OCI-LY1 (cell line): Measurements from ENCODE around the gene ARHGAP25.

Source experiments
- H2AFZ ChIP-seq: fragments of 200-600 bp; sonication (generic), shearing (Covaris generic); 2 replicates; pipeline ENCODE4 v1.6.0; 2014; ENCODE audit warnings: antibody characterized with exemption, mild to moderate bottlenecking, low read length
- H3F3A ChIP-seq: fragments of 200-600 bp; sonication (generic), shearing (Covaris generic); 2 replicates; pipeline ENCODE4 v1.6.0; 2014; ENCODE audit warnings: mild to moderate bottlenecking, antibody characterized with exemption, low read length, moderate library complexity; ENCODE audit not compliant: insufficient read depth
- H3K27ac ChIP-seq: fragments of 200-600 bp; sonication (generic); 2 replicates; pipeline ENCODE4 v1.5.1; 2014; ENCODE audit warnings: low read length, mixed run types, mild to moderate bottlenecking, low read depth; ENCODE audit not compliant: poor library complexity, severe bottlenecking
- H3K27me3 ChIP-seq: fragments of 200-600 bp; sonication (generic); 2 replicates; pipeline ENCODE4 v1.6.0; 2014; ENCODE audit warnings: antibody characterized with exemption, mild to moderate bottlenecking, low read length, moderate library complexity; ENCODE audit not compliant: insufficient read depth
- H3K36me3 ChIP-seq: fragments of 200-600 bp; sonication (generic); 2 replicates; pipeline ENCODE4 v1.6.1; 2014; ENCODE audit warnings: mild to moderate bottlenecking, antibody characterized with exemption, low read length, moderate library complexity, mixed read lengths; ENCODE audit not compliant: insufficient read depth
- H3K4me1 ChIP-seq: fragments of 200-600 bp; sonication (generic); 2 replicates; pipeline ENCODE4 v1.5.1; 2014; ENCODE audit warnings: mild to moderate bottlenecking, low read length, moderate library complexity; ENCODE audit not compliant: insufficient read depth, severe bottlenecking
- H3K4me2 ChIP-seq: fragments of 200-600 bp; sonication (generic), shearing (Covaris generic); 2 replicates; pipeline ENCODE4 v1.6.1; 2014; ENCODE audit warnings: low read length
- H3K4me3 ChIP-seq: fragments of 200-600 bp; sonication (generic); 2 replicates; pipeline ENCODE4 v1.5.1; 2014; ENCODE audit warnings: low read length, low read depth, mild to moderate bottlenecking, mixed read lengths; ENCODE audit not compliant: poor library complexity, severe bottlenecking
- H3K79me2 ChIP-seq: fragments of 200-600 bp; shearing (Covaris generic); 2 replicates; pipeline ENCODE4 v1.6.1; 2016; ENCODE audit warnings: mixed run types, low read length, mixed read lengths; ENCODE audit not compliant: insufficient read depth
- H3K9ac ChIP-seq: fragments of 200-600 bp; sonication (generic), shearing (Covaris generic); 2 replicates; pipeline ENCODE4 v1.6.1; 2014; ENCODE audit warnings: mild to moderate bottlenecking, low read length, mixed read lengths
- H3K9me2 ChIP-seq: fragments of 200-600 bp; sonication (generic), shearing (Covaris generic); 2 replicates; pipeline ENCODE4 v1.6.1; 2014; ENCODE audit warnings: low read depth, mild to moderate bottlenecking, low read length, mixed read lengths
- H3K9me3 ChIP-seq: fragments of 200-600 bp; shearing (Covaris generic); 2 replicates; pipeline ENCODE4 v1.6.1; 2014; ENCODE audit warnings: low read length, mixed read lengths
- H4K20me1 ChIP-seq: fragments of 200-600 bp; sonication (generic), shearing (Covaris generic); 2 replicates; pipeline ENCODE4 v1.6.0; 2016; ENCODE audit warnings: mild to moderate bottlenecking, low read length; ENCODE audit not compliant: insufficient read depth
- EZH2 ChIP-seq: fragments of 200-600 bp; sonication (generic), shearing (Covaris generic); IDR thresholded peaks from 2 replicates; pipeline ENCODE4 v1.8.0; 2017; ENCODE audit warnings: borderline replicate concordance, mixed run types, mild to moderate bottlenecking, antibody characterized with exemption, low read length, moderate library complexity, mixed read lengths
- TF ChIP-seq, protein P1 (sequence below): fragments of 200-600 bp; sonication (generic), shearing (Covaris generic); IDR thresholded peaks from 2 replicates; pipeline ENCODE4 v1.5.1; 2017; ENCODE audit warnings: mild to moderate bottlenecking, antibody characterized with exemption, low read length, moderate library complexity, mixed read lengths

Gene ARHGAP25

DNA sequence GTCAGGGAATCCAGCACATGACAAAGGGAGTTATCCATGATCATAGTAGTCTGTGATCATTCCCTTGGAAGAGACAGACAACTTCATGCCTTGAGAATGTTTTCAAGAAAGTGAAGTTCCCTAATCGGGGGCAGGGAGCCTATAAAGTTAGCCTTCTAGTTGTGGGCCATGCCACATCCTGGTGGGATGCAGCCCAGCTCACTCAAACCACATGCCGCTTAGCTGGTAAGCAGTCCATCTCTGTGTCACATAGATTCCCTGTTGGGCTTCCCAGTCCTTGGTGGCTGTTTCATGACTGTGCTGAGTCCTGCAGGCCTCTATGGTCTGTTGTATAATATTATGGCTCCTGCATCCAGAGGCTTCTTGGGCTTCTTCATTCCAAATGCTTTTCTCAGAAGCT lies 11.4 kb upstream of the ARHGAP25 start:
- Histone ChIP-seq H3K27me3 (no peaks in the 10 kb centered on the region), H3K4me1 (peaks cover 56% of the 10 kb centered on the region), H3K4me3 (no peak overlapping the region), H4K20me1 (no peaks in the 10 kb centered on the region), H3K4me2 (no peak overlapping the region), H3K79me2 (no peaks in the 10 kb centered on the region), H3K36me3 (no peaks in the 10 kb centered on the region), H3F3A (no peaks in the 10 kb centered on the region), H3K9me3 (no peaks in the 10 kb centered on the region), H3K9me2 (no peaks in the 10 kb centered on the region), H2AFZ (no peak overlapping the region), H3K9ac (no peak overlapping the region), H3K27ac (peak overlapping the region; percentile 14)
- TF ChIP-seq, protein P1, sequence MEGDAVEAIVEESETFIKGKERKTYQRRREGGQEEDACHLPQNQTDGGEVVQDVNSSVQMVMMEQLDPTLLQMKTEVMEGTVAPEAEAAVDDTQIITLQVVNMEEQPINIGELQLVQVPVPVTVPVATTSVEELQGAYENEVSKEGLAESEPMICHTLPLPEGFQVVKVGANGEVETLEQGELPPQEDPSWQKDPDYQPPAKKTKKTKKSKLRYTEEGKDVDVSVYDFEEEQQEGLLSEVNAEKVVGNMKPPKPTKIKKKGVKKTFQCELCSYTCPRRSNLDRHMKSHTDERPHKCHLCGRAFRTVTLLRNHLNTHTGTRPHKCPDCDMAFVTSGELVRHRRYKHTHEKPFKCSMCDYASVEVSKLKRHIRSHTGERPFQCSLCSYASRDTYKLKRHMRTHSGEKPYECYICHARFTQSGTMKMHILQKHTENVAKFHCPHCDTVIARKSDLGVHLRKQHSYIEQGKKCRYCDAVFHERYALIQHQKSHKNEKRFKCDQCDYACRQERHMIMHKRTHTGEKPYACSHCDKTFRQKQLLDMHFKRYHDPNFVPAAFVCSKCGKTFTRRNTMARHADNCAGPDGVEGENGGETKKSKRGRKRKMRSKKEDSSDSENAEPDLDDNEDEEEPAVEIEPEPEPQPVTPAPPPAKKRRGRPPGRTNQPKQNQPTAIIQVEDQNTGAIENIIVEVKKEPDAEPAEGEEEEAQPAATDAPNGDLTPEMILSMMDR: no peak
- TF ChIP-seq EZH2: no peak

DNA sequence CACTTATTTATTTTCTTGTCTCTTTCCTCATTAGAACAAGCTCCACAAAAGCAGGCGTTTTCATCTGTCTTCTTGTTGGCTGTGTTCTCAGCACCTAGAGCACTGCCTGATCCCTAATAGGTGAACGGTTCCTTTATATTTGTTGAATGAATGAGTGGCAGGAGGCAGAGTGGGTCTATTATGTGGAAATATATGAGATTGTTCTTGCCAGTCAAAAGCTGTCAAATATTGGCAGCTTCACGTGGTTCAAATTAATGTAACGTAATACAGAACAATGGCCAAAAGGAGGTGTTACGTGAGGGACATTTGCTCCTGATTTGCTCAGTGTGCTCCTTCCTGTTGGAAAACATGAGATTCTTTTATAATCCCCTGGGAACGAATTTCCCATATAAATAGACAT lies 8.5 kb upstream of the ARHGAP25 start:
- Histone ChIP-seq H3K4me1 (peaks cover 56% of the 10 kb centered on the region), H2AFZ (no peak overlapping the region), H4K20me1 (no peaks in the 10 kb centered on the region), H3K9ac (peak overlapping the region; percentile 54), H3F3A (no peaks in the 10 kb centered on the region), H3K4me3 (no peak overlapping the region), H3K9me3 (no peaks in the 10 kb centered on the region), H3K36me3 (no peaks in the 10 kb centered on the region), H3K4me2 (peak overlapping the region; percentile 61; the same call in 1 of the 2 replicates), H3K27me3 (no peaks in the 10 kb centered on the region), H3K79me2 (no peaks in the 10 kb centered on the region), H3K9me2 (no peaks in the 10 kb centered on the region), H3K27ac (peak overlapping the region; percentile 89)
- TF ChIP-seq, protein P1: no peak
- no peak for TF ChIP-seq EZH2

DNA sequence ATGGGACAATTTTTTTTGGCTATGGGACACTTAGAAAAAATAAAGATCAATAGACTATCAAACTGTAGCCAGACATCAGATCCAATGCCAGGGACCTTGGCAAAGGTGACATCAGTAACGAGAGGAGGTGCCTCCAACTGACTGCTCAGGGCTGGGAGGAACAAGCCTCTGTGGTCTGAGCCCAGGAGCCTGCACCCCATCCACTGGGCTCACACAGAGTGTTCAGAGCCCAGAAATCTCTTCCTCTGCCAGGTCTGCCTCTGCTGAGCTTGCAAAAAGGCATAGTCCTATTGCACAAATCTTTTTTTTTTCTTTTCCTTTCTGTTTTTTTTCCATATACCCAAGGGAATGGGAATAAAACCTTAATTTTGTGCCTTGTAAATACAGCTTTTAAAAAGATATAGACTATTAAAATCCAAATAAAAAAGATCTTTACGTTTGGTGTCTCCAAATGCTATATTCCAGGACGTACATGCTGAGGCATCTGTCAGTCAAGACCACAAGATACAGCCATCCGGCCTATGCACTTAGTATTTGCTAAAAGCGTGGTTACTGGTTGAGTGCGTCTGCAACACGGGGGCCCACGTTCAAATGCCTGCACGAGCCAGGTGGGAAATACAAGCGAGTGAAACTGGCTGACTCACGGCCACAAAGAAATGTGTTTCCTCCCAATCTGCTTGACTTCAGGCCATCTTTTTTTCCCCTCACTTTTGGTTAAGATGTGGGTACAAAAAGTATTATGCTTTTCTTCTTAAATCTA lies 7.8 kb upstream of the ARHGAP25 start:
- no peaks in the 10 kb centered on the region for H3K79me2 ChIP-seq
- H3K9ac ChIP-seq: peak overlapping the region; percentile 54
- H3F3A ChIP-seq: no peaks in the 10 kb centered on the region
- TF ChIP-seq, protein P1: no peak
- no peak for TF ChIP-seq EZH2
- H3K36me3 ChIP-seq: no peaks in the 10 kb centered on the region
- H3K4me2 ChIP-seq: peak overlapping the region; percentile 61
- H2AFZ ChIP-seq: peak overlapping the region; percentile 22
- H4K20me1 ChIP-seq: no peaks in the 10 kb centered on the region
- peak overlapping the region; percentile 89 for H3K27ac ChIP-seq
- peaks cover 54% of the 10 kb centered on the region for H3K4me1 ChIP-seq
- no peaks in the 10 kb centered on the region for H3K27me3 ChIP-seq
- H3K9me3 ChIP-seq: no peaks in the 10 kb centered on the region
- no peaks in the 10 kb centered on the region for H3K9me2 ChIP-seq
- peak overlapping the region; percentile 12 for H3K4me3 ChIP-seq
